ENCODE results near the gene MRM2. TPM values are rescaled to one million over a fixed set of nuclear protein-coding genes. Genes with fewer than 3 reads are reported as not detected.

Gene MRM2
- total and polyA plus RNA-seq, 2 donors (not counting 1 experiment from before 2014, with no cell fraction given) = 14.9 to 19.3 TPM

- no peak overlapping the region for H3K27ac ChIP-seq (ENCODE audit: insufficient read depth, low read length)
- no peak overlapping the region for H3K4me3 ChIP-seq (replicated peaks in 1 of 4; ENCODE audit: control extremely low read depth in 1 of 4, insufficient read depth in 1 of 4, low read depth in 3 of 4, low read length in 4 of 4)
- no peaks in the 10 kb centered on the region for H3K27me3 ChIP-seq (ENCODE audit: control insufficient read depth, insufficient read depth, low read length)
- peaks cover 5% of the 10 kb centered on the region for H3K4me1 ChIP-seq (ENCODE audit: control insufficient read depth, extremely low read depth, insufficient read depth, low read length)
- H3K79me2 ChIP-seq (ENCODE audit: control insufficient read depth, insufficient read depth, low read length) = peaks cover 27% of the 10 kb centered on the region
- H4K20me1 ChIP-seq (ENCODE audit: control insufficient read depth, extremely low read depth, insufficient read depth, low read length) = no peaks in the 10 kb centered on the region
- no peak overlapping the region for H2AFZ ChIP-seq (ENCODE audit: low read length)
- no peak overlapping the region for H3K9ac ChIP-seq (ENCODE audit: insufficient read depth, low read length)
- H3K9me3 ChIP-seq (ENCODE audit: control insufficient read depth, insufficient read depth, low read depth, low read length) = no peaks in the 10 kb centered on the region
- H3K36me3 ChIP-seq (ENCODE audit: control insufficient read depth, insufficient read depth, low read length) = peaks cover 12% of the 10 kb centered on the region
- DNase-seq (ENCODE audit: low read depth in 2 of 2) = no peak
- TF ChIP-seq, protein P1, sequence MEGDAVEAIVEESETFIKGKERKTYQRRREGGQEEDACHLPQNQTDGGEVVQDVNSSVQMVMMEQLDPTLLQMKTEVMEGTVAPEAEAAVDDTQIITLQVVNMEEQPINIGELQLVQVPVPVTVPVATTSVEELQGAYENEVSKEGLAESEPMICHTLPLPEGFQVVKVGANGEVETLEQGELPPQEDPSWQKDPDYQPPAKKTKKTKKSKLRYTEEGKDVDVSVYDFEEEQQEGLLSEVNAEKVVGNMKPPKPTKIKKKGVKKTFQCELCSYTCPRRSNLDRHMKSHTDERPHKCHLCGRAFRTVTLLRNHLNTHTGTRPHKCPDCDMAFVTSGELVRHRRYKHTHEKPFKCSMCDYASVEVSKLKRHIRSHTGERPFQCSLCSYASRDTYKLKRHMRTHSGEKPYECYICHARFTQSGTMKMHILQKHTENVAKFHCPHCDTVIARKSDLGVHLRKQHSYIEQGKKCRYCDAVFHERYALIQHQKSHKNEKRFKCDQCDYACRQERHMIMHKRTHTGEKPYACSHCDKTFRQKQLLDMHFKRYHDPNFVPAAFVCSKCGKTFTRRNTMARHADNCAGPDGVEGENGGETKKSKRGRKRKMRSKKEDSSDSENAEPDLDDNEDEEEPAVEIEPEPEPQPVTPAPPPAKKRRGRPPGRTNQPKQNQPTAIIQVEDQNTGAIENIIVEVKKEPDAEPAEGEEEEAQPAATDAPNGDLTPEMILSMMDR (conservative IDR thresholded peaks at IDR 0.05 in 1 of 2, IDR thresholded peaks at IDR 0.05 in 1 of 2; ENCODE audit: low read depth in 1 of 2, low read length in 2 of 2) = no peak
- no peak for TF ChIP-seq EZH2 (IDR thresholded peaks at IDR 0.05; ENCODE audit: low read length, missing control alignments)
- H3K4me2 ChIP-seq (ENCODE audit: extremely low read depth, insufficient read depth, low read length) = no peak overlapping the region
Observed at GRCh38 chr7:2230882-2231281, 11.1 kb downstream of the MRM2 start.

GRCh38 chr7:2230226-2230625 lies 11.8 kb downstream of the MRM2 start:
- H4K20me1 ChIP-seq (ENCODE audit: control insufficient read depth, extremely low read depth, insufficient read depth, low read length) = no peaks in the 10 kb centered on the region
- no peak overlapping the region for H2AFZ ChIP-seq (ENCODE audit: low read length)
- no peaks in the 10 kb centered on the region for H3K9me3 ChIP-seq (ENCODE audit: control insufficient read depth, insufficient read depth, low read depth, low read length)
- H3K36me3 ChIP-seq (ENCODE audit: control insufficient read depth, insufficient read depth, low read length) = peaks cover 15% of the 10 kb centered on the region
- H3K4me2 ChIP-seq (ENCODE audit: extremely low read depth, insufficient read depth, low read length) = no peak overlapping the region
- H3K4me3 ChIP-seq (replicated peaks in 1 of 4; ENCODE audit: control extremely low read depth in 1 of 4, insufficient read depth in 1 of 4, low read depth in 3 of 4, low read length in 4 of 4) = no peak overlapping the region
- H3K27me3 ChIP-seq (ENCODE audit: control insufficient read depth, insufficient read depth, low read length) = no peaks in the 10 kb centered on the region
- no peak overlapping the region for H3K27ac ChIP-seq (ENCODE audit: insufficient read depth, low read length)
- peaks cover 5% of the 10 kb centered on the region for H3K4me1 ChIP-seq (ENCODE audit: control insufficient read depth, extremely low read depth, insufficient read depth, low read length)
- peaks cover 27% of the 10 kb centered on the region for H3K79me2 ChIP-seq (ENCODE audit: control insufficient read depth, insufficient read depth, low read length)
- TF ChIP-seq, protein P1 (conservative IDR thresholded peaks at IDR 0.05 in 1 of 2, IDR thresholded peaks at IDR 0.05 in 1 of 2; ENCODE audit: low read depth in 1 of 2, low read length in 2 of 2) = no peak
- no peak for TF ChIP-seq EZH2 (IDR thresholded peaks at IDR 0.05; ENCODE audit: low read length, missing control alignments)
- no peak for DNase-seq (ENCODE audit: low read depth in 2 of 2)
- H3K9ac ChIP-seq (ENCODE audit: insufficient read depth, low read length) = no peak overlapping the region

DNA sequence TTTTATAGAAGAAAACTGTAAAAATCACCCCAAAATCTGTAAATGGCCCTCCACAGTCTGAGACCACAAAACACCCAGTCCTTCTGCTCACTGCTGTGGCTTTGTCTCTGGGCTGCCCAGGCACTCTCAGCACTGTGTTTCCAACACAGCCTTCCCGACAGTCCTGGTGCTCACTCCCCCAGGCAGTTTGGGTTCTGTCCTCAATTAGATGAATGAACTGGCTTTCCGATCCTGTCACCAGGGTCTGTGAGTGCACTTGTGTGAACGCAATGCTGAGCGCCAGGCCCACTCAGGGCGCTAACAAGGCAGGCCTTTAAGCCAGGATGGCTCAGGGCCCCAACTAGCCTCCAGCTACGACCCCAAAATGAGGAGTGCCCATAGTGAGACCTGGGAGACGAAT lies 12.5 kb downstream of the MRM2 start:
- Histone ChIP-seq H3K27ac (ENCODE audit: insufficient read depth, low read length) (no peak overlapping the region), H3K4me3 (replicated peaks in 1 of 4; ENCODE audit: control extremely low read depth in 1 of 4, insufficient read depth in 1 of 4, low read depth in 3 of 4, low read length in 4 of 4) (no peak overlapping the region), H3K79me2 (ENCODE audit: control insufficient read depth, insufficient read depth, low read length) (peaks cover 27% of the 10 kb centered on the region), H3K36me3 (ENCODE audit: control insufficient read depth, insufficient read depth, low read length) (peaks cover 17% of the 10 kb centered on the region), H3K27me3 (ENCODE audit: control insufficient read depth, insufficient read depth, low read length) (no peaks in the 10 kb centered on the region), H3K4me2 (ENCODE audit: extremely low read depth, insufficient read depth, low read length) (no peak overlapping the region), H3K9ac (ENCODE audit: insufficient read depth, low read length) (no peak overlapping the region), H4K20me1 (ENCODE audit: control insufficient read depth, extremely low read depth, insufficient read depth, low read length) (no peaks in the 10 kb centered on the region), H3K4me1 (ENCODE audit: control insufficient read depth, extremely low read depth, insufficient read depth, low read length) (peaks cover 5% of the 10 kb centered on the region), H2AFZ (ENCODE audit: low read length) (no peak overlapping the region), H3K9me3 (ENCODE audit: control insufficient read depth, insufficient read depth, low read depth, low read length) (no peaks in the 10 kb centered on the region)
- no peak for DNase-seq (ENCODE audit: low read depth in 2 of 2)
- no peak for TF ChIP-seq EZH2 (IDR thresholded peaks at IDR 0.05; ENCODE audit: low read length, missing control alignments)
- TF ChIP-seq, protein P1 (conservative IDR thresholded peaks at IDR 0.05 in 1 of 2, IDR thresholded peaks at IDR 0.05 in 1 of 2; ENCODE audit: low read depth in 1 of 2, low read length in 2 of 2) = no peak
